Measurements from ENCODE around the gene CBL.

CBL gene

GRCh38 chr11:119352857-119353260, 146.7 kb downstream of the CBL start:
- CTCF ChIA-PET, result interaction anchor here (1.3 to 2.7 kb wide), 6 partner anchors 13 to 122 kb away, joined by 3 to 15 read pairs (median 8); no protein-coding TSS in a partner anchor
- POLR2A ChIA-PET, result interaction anchor here (1.5 kb wide), 1 partner anchor 9 kb away, joined by 4 read pairs; no protein-coding TSS in a partner anchor
- no peak overlapping the region for H3K27ac ChIP-seq (ENCODE audit: extremely low read depth, low read depth, low read length)

GRCh38 chr11:119355091-119355843, 149.1 kb downstream of the CBL start:
- H3K36me3 ChIP-seq (ENCODE audit: control insufficient read depth in 2 of 2, insufficient read depth in 1 of 2, low read length in 2 of 2), result peaks cover 0 to 44% of the 10 kb centered on the region in 2 experiments; a peak in 1 of 3 replicates
- no peak for TF ChIP-seq ZNF311 (tag by site-specific recombination; IDR thresholded peaks at IDR 0.05; ENCODE audit: borderline replicate concordance)
- TF ChIP-seq ZNF560 (tag by site-specific recombination; IDR thresholded peaks at IDR 0.05; ENCODE audit: borderline replicate concordance), result no peak
- no peak for TF ChIP-seq ZNF19 (tag by site-specific recombination; IDR thresholded peaks at IDR 0.05; ENCODE audit: low read depth)
- no peak for TF ChIP-seq GFI1B (tag by site-specific recombination; IDR thresholded peaks at IDR 0.05)
- TF ChIP-seq ZNF157 (tag by site-specific recombination; IDR thresholded peaks at IDR 0.05), result no peak
- no peak for TF ChIP-seq KLF8 (tag by site-specific recombination; IDR thresholded peaks at IDR 0.05)
- no peak for TF ChIP-seq ZSCAN16 (tag by site-specific recombination; IDR thresholded peaks at IDR 0.05)
- TF ChIP-seq ZNF48 (tag by site-specific recombination; IDR thresholded peaks at IDR 0.05), result no peak
- TF ChIP-seq ZNF585B (tag by site-specific recombination; IDR thresholded peaks at IDR 0.05), result no peak
- TF ChIP-seq ZNF426 (tag by site-specific recombination; IDR thresholded peaks at IDR 0.05), result no peak
- no peak for TF ChIP-seq ZNF433 (tag by site-specific recombination; IDR thresholded peaks at IDR 0.05; ENCODE audit: low read depth)
- no peak for TF ChIP-seq KLF7 (tag by site-specific recombination; IDR thresholded peaks at IDR 0.05; ENCODE audit: borderline replicate concordance)
- ChIA-PET POLR2A (interaction anchor here (0.6 kb wide), 1 partner anchor 63 kb away, joined by 3 read pairs; no protein-coding TSS in a partner anchor), CTCF (interaction anchor here (0.7 to 3.3 kb wide), 12 partner anchors 15 to 253 kb away, joined by 3 to 35 read pairs (median 5); partner anchors contain the start of genes DPAGT1 and USP2)
- no peaks in the 10 kb centered on the region; the same call in 1 of the 2 replicates for H3K4me1 ChIP-seq (ENCODE audit: control insufficient read depth, insufficient read depth, low read length)
- H3K27ac ChIP-seq (ENCODE audit: extremely low read depth, low read depth, low read length), result no peak overlapping the region
- no peaks in the 10 kb centered on the region for H3K9me3 ChIP-seq (ENCODE audit: control insufficient read depth, insufficient read depth, low read depth, low read length)
- no peak overlapping the region for H3K4me3 ChIP-seq (ENCODE audit: low read depth, low read length)

More at GRCh38 chr11:119352857-119353260, 146.7 kb downstream of the CBL start:
- Histone ChIP-seq H3K36me3 (ENCODE audit: control insufficient read depth in 2 of 2, insufficient read depth in 1 of 2, low read length in 2 of 2) (peaks cover 0 to 22% of the 10 kb centered on the region in 2 experiments; a peak in 1 of 3 replicates), H3K4me1 (ENCODE audit: control insufficient read depth, insufficient read depth, low read length) (no peaks in the 10 kb centered on the region; the same call in 1 of the 2 replicates), H3K4me3 (ENCODE audit: low read depth, low read length) (no peak overlapping the region), H3K9me3 (ENCODE audit: control insufficient read depth, insufficient read depth, low read depth, low read length) (no peaks in the 10 kb centered on the region)
- TF ChIP-seq ZNF48 (tag by site-specific recombination; IDR thresholded peaks at IDR 0.05) (no peak), TRIM28 (IDR thresholded peaks at IDR 0.05; ENCODE audit: borderline replicate concordance, low read length) (no peak), ZNF138 (tag by site-specific recombination; IDR thresholded peaks at IDR 0.05; ENCODE audit: borderline replicate concordance) (no peak), ZSCAN16 (tag by site-specific recombination; IDR thresholded peaks at IDR 0.05) (no peak), ZNF10 (tag by site-specific recombination; IDR thresholded peaks at IDR 0.05) (no peak), ZNF473 (tag by site-specific recombination; IDR thresholded peaks at IDR 0.05) (no peak), ZBTB49 (tag by site-specific recombination; IDR thresholded peaks at IDR 0.05; ENCODE audit: low read depth) (no peak), KLF16 (tag by site-specific recombination; IDR thresholded peaks at IDR 0.05) (no peak), ZNF585B (tag by site-specific recombination; IDR thresholded peaks at IDR 0.05) (peak; percentile 43; the same call in 1 of the 2 replicates), ZFP37 (tag by site-specific recombination; IDR thresholded peaks at IDR 0.05) (no peak), SCRT2 (tag by site-specific recombination; IDR thresholded peaks at IDR 0.05) (peak; percentile 65; the same call in 1 of the 2 replicates), SETDB1 (IDR thresholded peaks at IDR 0.05; ENCODE audit: insufficient read length, low read length) (no peak), ZNF426 (tag by site-specific recombination; IDR thresholded peaks at IDR 0.05) (no peak), ZNF791 (tag by site-specific recombination; IDR thresholded peaks at IDR 0.05) (no peak)
